Daoy (cell line): Measurements from ENCODE around the gene CARD6. TPM values are rescaled to one million over a fixed set of nuclear protein-coding genes. Genes with fewer than 3 reads are reported as not detected.
A peak's percentile ranks its signal among the peaks of the same experiment; 100 is the strongest.
"Not testable (repeated sequence)": the region's sequence is repeated elsewhere in the genome, so short reads cannot be mapped to it uniquely, and the experiment has no call there.

ENCODE experiments used
- DNase-seq: peaks from one replicate; pipeline ENCODE4 v3.0.0-alpha.2; 2015; ENCODE audit warnings: low read depth
- total RNA-seq: library from RNA; depleted of rRNA; stranded (reverse); fragments of >200 nt; shearing (Covaris generic); gene quantifications from 2 replicates; pipeline ENCODE4 v1.2.3, GENCODE V29; 2014; rRNA removed

CARD6 gene
- 2.1 and 2.7 TPM in 2 replicates for total RNA-seq

GRCh38 chr5:40841068-40841805 is at the start of gene CARD6:
CARD6 (plus strand) TSS chr5:40841367; CDS start chr5:40841383, 16 bp downstream.
- DNase-seq = no peak

- DNase-seq = no peak
Measured at GRCh38 chr5:40791715-40792139, 49.4 kb upstream of the CARD6 start.

- not testable (repeated sequence) for DNase-seq
Measured at GRCh38 chr5:40792691-40793090, 48.5 kb upstream of the CARD6 start.

- not testable (repeated sequence) for DNase-seq
Measured at GRCh38 chr5:40794340-40794739, 46.8 kb upstream of the CARD6 start.

- DNase-seq = not testable (repeated sequence)
Measured at GRCh38 chr5:40794877-40795276, 46.3 kb upstream of the CARD6 start.

GRCh38 chr5:40796487-40796889 is 44.7 kb upstream of the CARD6 start:
- no peak for DNase-seq

- peak; percentile 86 for DNase-seq
Measured at GRCh38 chr5:40797273-40798011, 43.7 kb upstream of the CARD6 start.

- peak; percentile 93 for DNase-seq
Measured at GRCh38 chr5:40798012-40798800, 43.0 kb upstream of the CARD6 start, which contains the start of gene PRKAA1. PRKAA1 (minus strand) TSS chr5:40798374; CDS start chr5:40798189, 185 bp downstream.

GRCh38 chr5:40798801-40799210 is 42.4 kb upstream of the CARD6 start:
- no peak for DNase-seq

GRCh38 chr5:40799258-40799657 is 41.9 kb upstream of the CARD6 start:
- no peak for DNase-seq

GRCh38 chr5:40801771-40802562 is 39.2 kb upstream of the CARD6 start:
- DNase-seq = no peak

GRCh38 chr5:40812125-40812524 is 29.0 kb upstream of the CARD6 start:
- no peak for DNase-seq

GRCh38 chr5:40813698-40814281 is 27.4 kb upstream of the CARD6 start:
- no peak for DNase-seq

- DNase-seq = no peak
Measured at GRCh38 chr5:40823459-40823858, 17.7 kb upstream of the CARD6 start.

- not testable (repeated sequence) for DNase-seq
Measured at GRCh38 chr5:40825461-40826043, 15.6 kb upstream of the CARD6 start.

GRCh38 chr5:40826489-40827187 is 14.5 kb upstream of the CARD6 start:
- no peak for DNase-seq

- no peak for DNase-seq
Measured at GRCh38 chr5:40827188-40827977, 13.8 kb upstream of the CARD6 start.

GRCh38 chr5:40828021-40828631 is 13.0 kb upstream of the CARD6 start:
- no peak for DNase-seq
